HepG2 (cell line): ENCODE measurements around the gene GPR68. TPM values are rescaled to one million over a fixed set of nuclear protein-coding genes. Genes with fewer than 3 reads are reported as not detected.

ENCODE experiments used
- ATAC-seq: fragments of 200-7000 bp; cut with Tn5 transposase; 3 replicates; pipeline ENCODE4 v1.9.1; 2020; ENCODE audit warnings: mild to moderate bottlenecking, moderate library complexity
- BruUV-seq: library from RNA; stranded (reverse); fragments of 400-500 nt; replicated peaks from 2 replicates; lab custom pipeline; 2021; lab: Mats Ljungman, UMichigan
- CTCF ChIA-PET: fragments of 300-600 bp; formaldehyde crosslinking; extraction: SDS; loops from one replicate; lab custom pipeline; 2021; ENCODE audit warnings: low total read pairs, inconsistent platforms, low intra/inter-chr PET ratio; lab: Yijun Ruan, JAX
- POLR2A ChIA-PET: fragments of 350-600 bp; sonication (Branson Sonifier 250); formaldehyde crosslinking; loops from one replicate; lab custom pipeline; 2020; ENCODE audit warnings: antibody characterized with exemption, inconsistent platforms; lab: Yijun Ruan, JAX
- DNase-seq: peaks from one replicate; pipeline ENCODE4 v3.0.0-alpha.2; 2015; ENCODE audit warnings: low spot score
- FAIRE-seq: peaks from 3 replicates; lab custom pipeline; 2011; peaks lifted over from hg19 to GRCh38; lab: Jason Lieb, UNC
- H2AFZ ChIP-seq: one replicate; pipeline ENCODE4 v1.6.1; 2011; ENCODE audit warnings: low read length, inconsistent platforms
- H3K27ac ChIP-seq: fragments of 300-600 bp; 3 replicates; pipeline ENCODE4 v1.8.0; 2011; ENCODE audit warnings: mixed run types, mild to moderate bottlenecking, mixed read lengths, low read length, inconsistent platforms; ENCODE audit not compliant: insufficient read depth; ENCODE audit errors: extremely low read length
- H3K27me3 ChIP-seq, 2 experiments: fragments of 200-600 bp in 1 of 2; 2 replicates in 1 of 2; 3 replicates in 1 of 2; pipeline versions ENCODE4 v1.6.0 to v1.8.0; 2011; ENCODE audit warnings: low read length in 2 of 2, mild to moderate bottlenecking in 2 of 2, moderate library complexity in 2 of 2, inconsistent platforms in 1 of 2; ENCODE audit not compliant: insufficient read depth in 2 of 2, control insufficient read depth in 1 of 2
- H3K36me3 ChIP-seq, 2 experiments: fragments of 200-600 bp in 1 of 2; replicated peaks in 1 of 2; 2 replicates in 1 of 2; 3 replicates in 1 of 2; pipeline versions ENCODE4 v1.5.1 to v1.8.0; 2011; ENCODE audit warnings: low read length in 2 of 2, inconsistent platforms in 1 of 2; ENCODE audit not compliant: insufficient read depth in 2 of 2, control insufficient read depth in 1 of 2
- H3K4me1 ChIP-seq: 2 replicates; pipeline ENCODE4 v1.5.1; 2012; ENCODE audit warnings: low read length, inconsistent platforms; ENCODE audit not compliant: insufficient read depth
- H3K4me2 ChIP-seq: 2 replicates; pipeline ENCODE4 v1.6.0; 2011; ENCODE audit warnings: low read depth, low read length, inconsistent platforms
- H3K4me3 ChIP-seq, 3 experiments: fragments of 200-600 bp in 1 of 3; sonication (generic), shearing (Covaris generic) in 1 of 3; replicated peaks in 1 of 3; 2 replicates each; pipeline ENCODE4 v1.5.1; 2011 to 2016; ENCODE audit warnings: low read length in 3 of 3, inconsistent platforms in 2 of 3, low read depth in 2 of 3, mild to moderate bottlenecking in 2 of 3, control low read depth in 1 of 3, mixed read lengths in 1 of 3; ENCODE audit not compliant: insufficient read depth in 1 of 3
- H3K79me2 ChIP-seq: one replicate; pipeline ENCODE4 v1.6.1; 2011; ENCODE audit warnings: low read length, inconsistent platforms; ENCODE audit not compliant: insufficient read depth
- H3K9ac ChIP-seq: 2 replicates; pipeline ENCODE4 v1.6.0; 2011; ENCODE audit warnings: mild to moderate bottlenecking, low read depth, low read length, inconsistent platforms; ENCODE audit not compliant: insufficient read depth
- H3K9me3 ChIP-seq: 2 replicates; pipeline ENCODE4 v1.5.1; 2012; ENCODE audit warnings: mild to moderate bottlenecking, low read length
- H4K20me1 ChIP-seq: 2 replicates; pipeline ENCODE4 v1.6.0; 2011; ENCODE audit warnings: inconsistent platforms, mild to moderate bottlenecking, low read length, moderate library complexity; ENCODE audit not compliant: insufficient read depth
- ASH2L ChIP-seq: fragments of 300-600, 200-600 bp; sonication (generic); IDR thresholded peaks from 2 replicates; pipeline ENCODE4 v1.7.0; 2017; ENCODE audit warnings: low read depth, mild to moderate bottlenecking, moderate library complexity, mixed read lengths, low read length; ENCODE audit not compliant: insufficient read length
- HMGA1 ChIP-seq: sonication (generic); formaldehyde crosslinking; conservative IDR thresholded peaks from 2 replicates; pipeline ENCODE4 v1.4.0; 2020; ENCODE audit warnings: missing genetic modification reagents
- NCOA1 ChIP-seq: sonication (generic); formaldehyde crosslinking; IDR thresholded peaks from 2 replicates; pipeline ENCODE4 v1.9.0; 2021; ENCODE audit warnings: missing genetic modification reagents
- NR2F2 ChIP-seq: IDR thresholded peaks from 2 replicates; pipeline ENCODE4 v1.6.1; 2012; ENCODE audit warnings: low read depth, inconsistent platforms, borderline replicate concordance
- SP5 ChIP-seq: IDR thresholded peaks from 2 replicates; pipeline ENCODE4 v1.6.1; 2016; ENCODE audit warnings: low read depth, borderline replicate concordance
- ZNF232 ChIP-seq: sonication (generic); formaldehyde crosslinking; IDR thresholded peaks from 2 replicates; pipeline ENCODE4 v1.4.0; 2020; ENCODE audit warnings: missing genetic modification reagents, borderline replicate concordance
- ZNF431 ChIP-seq: sonication (generic); formaldehyde crosslinking; IDR thresholded peaks from 2 replicates; pipeline ENCODE4 v1.9.0; 2022; ENCODE audit warnings: missing genetic modification reagents, low read depth, mild to moderate bottlenecking, borderline replicate concordance
- ZNF550 ChIP-seq: sonication (generic); formaldehyde crosslinking; IDR thresholded peaks from 2 replicates; pipeline ENCODE4 v1.4.0; 2020; ENCODE audit warnings: mild to moderate bottlenecking, missing genetic modification reagents, borderline replicate concordance
- ZNF614 ChIP-seq: IDR thresholded peaks from 2 replicates; pipeline ENCODE4 v1.6.1; 2018; ENCODE audit warnings: missing biosample characterization, missing genetic modification reagents, inconsistent platforms, borderline replicate concordance
- ZNF616 ChIP-seq: sonication (generic); formaldehyde crosslinking; IDR thresholded peaks from 2 replicates; pipeline ENCODE4 v1.5.0; 2020; ENCODE audit warnings: low read depth, mild to moderate bottlenecking, missing genetic modification reagents
- ZNF7 ChIP-seq: IDR thresholded peaks from 2 replicates; pipeline ENCODE4 v1.6.1; 2016; ENCODE audit warnings: missing biosample characterization, missing genetic modification reagents
- ZNF790 ChIP-seq: sonication (generic); formaldehyde crosslinking; IDR thresholded peaks from 2 replicates; pipeline ENCODE4 v1.8.0; 2022; ENCODE audit warnings: missing genetic modification reagents, mild to moderate bottlenecking, borderline replicate concordance
- WGBS: methylation state at CpG from one replicate; pipeline ENCODE4 v1.1.6; 2017; ENCODE audit warnings: low lambda C conversion rate; 5-methylcytosine and 5-hydroxymethylcytosine counted together
- in situ Hi-C: cut with HindIII; loops from 2 replicates; pipeline ENCODE4 v1.10.0; 2017; ENCODE audit warnings: low pct_unique_long_range_greater_than_20kb; ENCODE audit not compliant: extremely low pct_ligation_motif_present
- intact Hi-C: fragments of 100-400 bp; cut with micrococcal nuclease; formaldehyde crosslinking; loops from one replicate; pipeline ENCODE4 v1.10.0; 2022; ENCODE audit not compliant: unreplicated experiment
- polyA plus RNA-seq, 8 experiments: library from polyadenylated mRNA; depleted of rRNA in 3 of 8; stranded (reverse) in 7 of 8; unstranded in 1 of 8; fragments of >200 nt; fragmentation: Illumina TruSeq in 4 of 8; extraction: Trizol in 4 of 8; gene quantifications; 2 replicates each; pipeline versions ENCODE4 v1.2.1 to v1.2.3, GENCODE V29; 2011 to 2016; ENCODE audit warnings: low read depth in 4 of 8, missing spikeins in 1 of 8, mixed read lengths in 1 of 8; ENCODE audit not compliant: insufficient read depth in 1 of 8
- total RNA-seq, 5 experiments: library from RNA; depleted of rRNA; stranded (reverse); fragments of >200 nt; fragmentation: Illumina TruSeq; extraction: Trizol; gene quantifications; 2 replicates each; pipeline ENCODE4 v1.2.3, GENCODE V29; 2016; ENCODE audit warnings: low read depth in 1 of 5
- TF ChIP-seq, protein P1 (sequence below): sonication (generic); formaldehyde crosslinking; IDR thresholded peaks from 2 replicates; pipeline ENCODE4 v1.8.0; 2022; ENCODE audit warnings: mild to moderate bottlenecking, missing genetic modification reagents, moderate library complexity
- TF ChIP-seq, protein P2 (sequence below): sonication (generic); formaldehyde crosslinking; IDR thresholded peaks from 2 replicates; pipeline ENCODE4 v1.4.0; 2020; ENCODE audit warnings: missing genetic modification reagents

GPR68 gene
- total and polyA plus RNA-seq, 2 of the 13 experiments (the other 11 are each of a cell fraction or from before 2014, with no cell fraction given) = not detected

DNA sequence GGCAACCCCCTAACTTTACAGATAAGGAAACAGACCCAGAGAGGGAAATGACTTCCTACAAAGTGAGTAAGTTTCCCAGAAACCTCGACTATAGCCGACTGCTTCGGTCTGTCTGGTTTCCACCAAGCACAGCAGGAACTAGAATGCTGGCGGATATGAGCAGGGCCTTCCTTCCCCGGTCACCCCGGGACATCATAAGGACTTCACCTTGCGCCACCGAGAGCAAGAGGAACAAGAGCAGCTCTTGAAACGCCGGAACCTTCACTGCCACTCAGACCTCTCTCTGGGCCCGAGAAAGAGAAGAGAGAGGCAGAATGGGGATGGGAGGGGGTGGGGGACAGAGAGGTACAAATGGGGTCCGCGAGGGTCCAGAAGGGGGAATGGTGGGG is 29.4 kb upstream of the GPR68 start:
- no peak overlapping the region for H3K4me3 ChIP-seq
- no TSS peak for BruUV-seq
- H3K79me2 ChIP-seq = no peaks in the 10 kb centered on the region
- peaks cover 5 to 22% of the 10 kb centered on the region in 2 experiments; a peak in 4 of 5 replicates for H3K36me3 ChIP-seq
- DNase-seq (no peak), FAIRE-seq (no peak), ATAC-seq (no peak)
- POLR2A ChIA-PET = no interaction called here
- H3K9ac ChIP-seq = no peak overlapping the region
- CTCF ChIA-PET = no interaction called here
- no peak for TF ChIP-seq ZNF232 (CRISPR knock-in tag)
- TF ChIP-seq ASH2L = no peak
- TF ChIP-seq ZNF550 = no peak
- no peak for TF ChIP-seq ZNF431 (CRISPR knock-in tag)
- no peak for TF ChIP-seq HMGA1 (CRISPR knock-in tag)
- no peak for TF ChIP-seq SP5 (CRISPR knock-in tag)
- TF ChIP-seq ZNF616 (CRISPR knock-in tag) = no peak
- TF ChIP-seq NR2F2 = no peak
- H3K27me3 ChIP-seq = no peaks in the 10 kb centered on the region
- no peak overlapping the region for H3K4me2 ChIP-seq
- peaks cover 6% of the 10 kb centered on the region; the same call in 1 of the 2 replicates for H3K4me1 ChIP-seq
- intact Hi-C loops = no loop called here
- H2AFZ ChIP-seq = no peak overlapping the region
- in situ Hi-C loops = no loop called here
- no peak overlapping the region for H3K27ac ChIP-seq
- H3K9me3 ChIP-seq = no peaks in the 10 kb centered on the region
- 96% methylated on average over 13 of the region's 13 CpGs for WGBS
- no peaks in the 10 kb centered on the region for H4K20me1 ChIP-seq

DNA sequence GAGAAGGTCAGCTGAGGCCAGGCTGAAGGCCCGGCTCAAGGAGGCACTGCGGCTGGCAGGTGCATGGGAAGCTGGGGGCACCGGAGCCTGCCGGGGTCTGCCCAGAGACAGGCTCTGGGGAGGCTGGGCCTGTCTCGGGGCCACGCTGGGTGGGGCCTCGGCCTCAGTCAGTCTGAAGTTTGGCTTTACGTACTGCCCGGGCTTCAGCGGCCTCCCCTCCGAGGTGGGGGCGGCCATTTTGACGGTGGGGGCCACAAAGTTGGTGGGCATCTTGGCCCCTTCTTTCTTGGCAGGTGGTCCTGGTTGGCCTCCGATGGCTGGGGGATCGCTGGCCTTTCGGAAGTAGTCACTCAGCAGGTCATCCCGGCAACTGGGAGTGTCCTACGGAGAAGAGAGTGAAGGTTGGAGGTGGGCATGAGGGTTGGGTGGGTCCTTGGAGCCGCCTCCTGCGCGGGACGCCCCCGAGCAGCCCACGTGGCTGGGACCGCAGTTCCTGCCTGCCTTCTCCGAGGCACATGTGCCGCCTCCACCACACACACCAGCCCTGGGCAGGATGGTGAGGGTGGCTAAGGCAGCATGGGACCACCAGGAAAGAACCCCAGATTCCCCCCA is 28.9 kb upstream of the GPR68 start:
- no TSS peak for BruUV-seq
- H4K20me1 ChIP-seq = no peaks in the 10 kb centered on the region
- no peak overlapping the region for H2AFZ ChIP-seq
- ATAC-seq (no peak), DNase-seq (no peak), FAIRE-seq (no peak)
- no peaks in the 10 kb centered on the region for H3K9me3 ChIP-seq
- CTCF ChIA-PET = no interaction called here
- H3K9ac ChIP-seq = no peak overlapping the region
- intact Hi-C loops (no loop called here), in situ Hi-C loops (no loop called here)
- no peak overlapping the region for H3K27ac ChIP-seq
- peaks cover 6% of the 10 kb centered on the region; the same call in 1 of the 2 replicates for H3K4me1 ChIP-seq
- POLR2A ChIA-PET = no interaction called here
- no peak overlapping the region for H3K4me2 ChIP-seq
- H3K79me2 ChIP-seq = no peaks in the 10 kb centered on the region
- peaks cover 5 to 20% of the 10 kb centered on the region in 2 experiments; a peak in 4 of 5 replicates for H3K36me3 ChIP-seq
- no peak overlapping the region for H3K4me3 ChIP-seq
- 96% methylated on average over 4 of the region's 27 CpGs for WGBS
- no peaks in the 10 kb centered on the region for H3K27me3 ChIP-seq
- TF ChIP-seq ZNF790 (CRISPR knock-in tag) (no peak), ZNF7 (CRISPR knock-in tag) (no peak), ZNF614 (no peak), NCOA1 (CRISPR knock-in tag) (no peak)
- TF ChIP-seq, protein P1, sequence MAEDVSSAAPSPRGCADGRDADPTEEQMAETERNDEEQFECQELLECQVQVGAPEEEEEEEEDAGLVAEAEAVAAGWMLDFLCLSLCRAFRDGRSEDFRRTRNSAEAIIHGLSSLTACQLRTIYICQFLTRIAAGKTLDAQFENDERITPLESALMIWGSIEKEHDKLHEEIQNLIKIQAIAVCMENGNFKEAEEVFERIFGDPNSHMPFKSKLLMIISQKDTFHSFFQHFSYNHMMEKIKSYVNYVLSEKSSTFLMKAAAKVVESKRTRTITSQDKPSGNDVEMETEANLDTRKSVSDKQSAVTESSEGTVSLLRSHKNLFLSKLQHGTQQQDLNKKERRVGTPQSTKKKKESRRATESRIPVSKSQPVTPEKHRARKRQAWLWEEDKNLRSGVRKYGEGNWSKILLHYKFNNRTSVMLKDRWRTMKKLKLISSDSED (CRISPR knock-in tag) = no peak
- TF ChIP-seq, protein P2, sequence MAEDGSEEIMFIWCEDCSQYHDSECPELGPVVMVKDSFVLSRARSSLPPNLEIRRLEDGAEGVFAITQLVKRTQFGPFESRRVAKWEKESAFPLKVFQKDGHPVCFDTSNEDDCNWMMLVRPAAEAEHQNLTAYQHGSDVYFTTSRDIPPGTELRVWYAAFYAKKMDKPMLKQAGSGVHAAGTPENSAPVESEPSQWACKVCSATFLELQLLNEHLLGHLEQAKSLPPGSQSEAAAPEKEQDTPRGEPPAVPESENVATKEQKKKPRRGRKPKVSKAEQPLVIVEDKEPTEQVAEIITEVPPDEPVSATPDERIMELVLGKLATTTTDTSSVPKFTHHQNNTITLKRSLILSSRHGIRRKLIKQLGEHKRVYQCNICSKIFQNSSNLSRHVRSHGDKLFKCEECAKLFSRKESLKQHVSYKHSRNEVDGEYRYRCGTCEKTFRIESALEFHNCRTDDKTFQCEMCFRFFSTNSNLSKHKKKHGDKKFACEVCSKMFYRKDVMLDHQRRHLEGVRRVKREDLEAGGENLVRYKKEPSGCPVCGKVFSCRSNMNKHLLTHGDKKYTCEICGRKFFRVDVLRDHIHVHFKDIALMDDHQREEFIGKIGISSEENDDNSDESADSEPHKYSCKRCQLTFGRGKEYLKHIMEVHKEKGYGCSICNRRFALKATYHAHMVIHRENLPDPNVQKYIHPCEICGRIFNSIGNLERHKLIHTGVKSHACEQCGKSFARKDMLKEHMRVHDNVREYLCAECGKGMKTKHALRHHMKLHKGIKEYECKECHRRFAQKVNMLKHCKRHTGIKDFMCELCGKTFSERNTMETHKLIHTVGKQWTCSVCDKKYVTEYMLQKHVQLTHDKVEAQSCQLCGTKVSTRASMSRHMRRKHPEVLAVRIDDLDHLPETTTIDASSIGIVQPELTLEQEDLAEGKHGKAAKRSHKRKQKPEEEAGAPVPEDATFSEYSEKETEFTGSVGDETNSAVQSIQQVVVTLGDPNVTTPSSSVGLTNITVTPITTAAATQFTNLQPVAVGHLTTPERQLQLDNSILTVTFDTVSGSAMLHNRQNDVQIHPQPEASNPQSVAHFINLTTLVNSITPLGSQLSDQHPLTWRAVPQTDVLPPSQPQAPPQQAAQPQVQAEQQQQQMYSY (CRISPR knock-in tag) = no peak
